Measurements from ENCODE around the gene EIF6. TPM values are rescaled to one million over a fixed set of nuclear protein-coding genes. Genes with fewer than 3 reads are reported as not detected.

Gene EIF6
- total RNA-seq, 5 donors from 2014 or later (not counting 1 experiment from before 2014, with no cell fraction given): 43.8 to 70.7 (median 69.6) TPM

- H3K4me3 Mint-ChIP-seq: no peak overlapping the region
- DNase-seq: no peak
- H3K9me3 Mint-ChIP-seq: no peaks in the 10 kb centered on the region
These were observed 21.3 kb upstream of the EIF6 start for GRCh38 chr20:35305682-35306556.

GRCh38 chr20:35304956-35305355 lies 20.4 kb upstream of the EIF6 start:
- Mint-ChIP-seq H3K36me3 (peaks cover 6% of the 10 kb centered on the region), H3K4me1 (peaks cover 5 to 12% (median 12%) of the 10 kb centered on the region in 3 donors), H3K27me3 (no peaks in the 10 kb centered on the region), H3K4me3 (no peak overlapping the region), H3K9me3 (no peaks in the 10 kb centered on the region), H3K27ac (peak overlapping the region in 1 of 2 donors; percentile 27)
- ATAC-seq (replicated peaks in 1 of 4) (no peak), DNase-seq (no peak)
- ChIA-PET CTCF (no interaction called here), POLR2A (no interaction called here)
- WGBS (ENCODE audit: insufficient coverage): 92% methylated on average over 6 of the region's 6 CpGs
- peaks cover 0 to 12% of the 10 kb centered on the region in 2 experiments for H3K4me1 ChIP-seq (ENCODE audit: control insufficient read depth in 1 of 2, extremely low read depth in 1 of 2, insufficient read depth in 2 of 2, low read length in 2 of 2)
- no peak overlapping the region for H3K27ac ChIP-seq (ENCODE audit: low read length)
- no peak overlapping the region for H3K4me3 ChIP-seq (ENCODE audit: control insufficient read depth in 1 of 2, extremely low read depth in 1 of 2, low read length in 1 of 2)
- no peaks in the 10 kb centered on the region for H3K27me3 ChIP-seq (replicated peaks in 1 of 2; ENCODE audit: control insufficient read depth in 2 of 2, extremely low read depth in 1 of 2, insufficient read depth in 2 of 2, low read length in 1 of 2)
- H3K36me3 ChIP-seq (ENCODE audit: control insufficient read depth in 2 of 2, extremely low read depth in 1 of 2, insufficient read depth in 1 of 2, low read length in 1 of 2): peaks cover 9 to 15% of the 10 kb centered on the region in 2 donors
- H3K9me3 ChIP-seq: no peaks in the 10 kb centered on the region

More at GRCh38 chr20:35305682-35306556, 21.3 kb upstream of the EIF6 start:
- ChIA-PET CTCF (interaction anchor here (0.6 kb wide), 2 partner anchors 25 to 967 kb away, joined by 3 to 4 read pairs; no protein-coding TSS in a partner anchor), POLR2A (no interaction called here)
- Histone ChIP-seq H3K27me3 (replicated peaks in 1 of 2; ENCODE audit: control insufficient read depth in 2 of 2, extremely low read depth in 1 of 2, insufficient read depth in 2 of 2, low read length in 1 of 2) (no peaks in the 10 kb centered on the region), H3K9me3 (no peaks in the 10 kb centered on the region), H3K27ac (ENCODE audit: low read length) (no peak overlapping the region), H3K4me3 (ENCODE audit: control insufficient read depth in 1 of 2, extremely low read depth in 1 of 2, low read length in 1 of 2) (no peak overlapping the region), H3K4me1 (ENCODE audit: control insufficient read depth in 1 of 2, extremely low read depth in 1 of 2, insufficient read depth in 2 of 2, low read length in 2 of 2) (peaks cover 0 to 12% of the 10 kb centered on the region in 2 experiments), H3K36me3 (ENCODE audit: control insufficient read depth in 2 of 2, extremely low read depth in 1 of 2, insufficient read depth in 1 of 2, low read length in 1 of 2) (peaks cover 9 to 15% of the 10 kb centered on the region in 2 donors)
- 67% methylated on average over 7 of the region's 12 CpGs for WGBS (ENCODE audit: insufficient coverage)
- Mint-ChIP-seq H3K27ac (peak overlapping the region; percentile 16 to 76), H3K4me1 (peaks cover 5 to 12% (median 12%) of the 10 kb centered on the region in 3 donors), H3K27me3 (no peaks in the 10 kb centered on the region), H3K36me3 (peaks cover 8% of the 10 kb centered on the region)
- ATAC-seq (replicated peaks in 1 of 4): peak in 3 of 4 experiments; percentile 43 to 76 (median 43)

- Histone ChIP-seq H3K36me3 (ENCODE audit: control insufficient read depth in 2 of 2, extremely low read depth in 1 of 2, insufficient read depth in 1 of 2, low read length in 1 of 2) (peaks cover 9 to 15% of the 10 kb centered on the region in 2 donors), H3K27ac (ENCODE audit: low read length) (no peak overlapping the region), H3K4me3 (ENCODE audit: control insufficient read depth in 1 of 2, extremely low read depth in 1 of 2, low read length in 1 of 2) (no peak overlapping the region), H3K27me3 (replicated peaks in 1 of 2; ENCODE audit: control insufficient read depth in 2 of 2, extremely low read depth in 1 of 2, insufficient read depth in 2 of 2, low read length in 1 of 2) (no peaks in the 10 kb centered on the region), H3K4me1 (ENCODE audit: control insufficient read depth in 1 of 2, extremely low read depth in 1 of 2, insufficient read depth in 2 of 2, low read length in 2 of 2) (peaks cover 0 to 12% of the 10 kb centered on the region in 2 experiments), H3K9me3 (no peaks in the 10 kb centered on the region)
- H3K9me3 Mint-ChIP-seq: no peaks in the 10 kb centered on the region
- no peak overlapping the region for H3K27ac Mint-ChIP-seq
- H3K36me3 Mint-ChIP-seq: no peaks in the 10 kb centered on the region
- ATAC-seq (replicated peaks in 1 of 4) (peak; percentile 86 to 97 (median 89)), DNase-seq (peak; percentile 63 to 93 (median 78))
- peaks cover 5 to 12% (median 12%) of the 10 kb centered on the region in 3 donors for H3K4me1 Mint-ChIP-seq
- POLR2A ChIA-PET: no interaction called here
- 0% methylated on average over 1 of the region's 18 CpGs for WGBS (ENCODE audit: insufficient coverage)
- no peaks in the 10 kb centered on the region for H3K27me3 Mint-ChIP-seq
- H3K4me3 Mint-ChIP-seq: no peak overlapping the region
- CTCF ChIA-PET: interaction anchor here (0.6 to 1.6 kb wide), 8 partner anchors 20 to 627 kb away, joined by 3 to 10 read pairs (median 4); partner anchors contain the start of genes EIF6 (in 1 of the 2) and UQCC1 (in 1 of the 2)
These were observed 19.3 kb upstream of the EIF6 start for GRCh38 chr20:35303735-35304491.

GRCh38 chr20:35303382-35303734 lies 18.8 kb upstream of the EIF6 start:
- ChIA-PET POLR2A (interaction anchor here in 1 of 2 donors (0.6 kb wide), 1 partner anchor 156 kb away, joined by 3 read pairs; the partner anchor contains the start of gene EDEM2), CTCF (interaction anchor here (0.6 to 1.6 kb wide), 6 partner anchors 19 to 158 kb away, joined by 3 to 10 read pairs (median 4); partner anchors contain the start of genes EIF6 (in 1 of the 2) and UQCC1 (in 1 of the 2))
- no peak overlapping the region for H3K4me3 ChIP-seq (ENCODE audit: control insufficient read depth in 1 of 2, extremely low read depth in 1 of 2, low read length in 1 of 2)
- no peaks in the 10 kb centered on the region for H3K27me3 ChIP-seq (replicated peaks in 1 of 2; ENCODE audit: control insufficient read depth in 2 of 2, extremely low read depth in 1 of 2, insufficient read depth in 2 of 2, low read length in 1 of 2)
- no peak for ATAC-seq (replicated peaks in 1 of 4)
- Mint-ChIP-seq H3K27ac (no peak overlapping the region), H3K27me3 (no peaks in the 10 kb centered on the region), H3K4me1 (peaks cover 5 to 12% (median 12%) of the 10 kb centered on the region in 3 donors), H3K9me3 (no peaks in the 10 kb centered on the region), H3K36me3 (no peaks in the 10 kb centered on the region), H3K4me3 (no peak overlapping the region)
- H3K36me3 ChIP-seq (ENCODE audit: control insufficient read depth in 2 of 2, extremely low read depth in 1 of 2, insufficient read depth in 1 of 2, low read length in 1 of 2): peaks cover 9 to 15% of the 10 kb centered on the region in 2 donors
- 83% methylated on average over 5 of the region's 11 CpGs for WGBS (ENCODE audit: insufficient coverage)
- no peak for DNase-seq
- peaks cover 0 to 12% of the 10 kb centered on the region in 2 experiments for H3K4me1 ChIP-seq (ENCODE audit: control insufficient read depth in 1 of 2, extremely low read depth in 1 of 2, insufficient read depth in 2 of 2, low read length in 2 of 2)
- no peak overlapping the region for H3K27ac ChIP-seq (ENCODE audit: low read length)
- no peaks in the 10 kb centered on the region for H3K9me3 ChIP-seq

GRCh38 chr20:35302421-35303335 lies 18.1 kb upstream of the EIF6 start:
- Mint-ChIP-seq H3K4me3 (no peak overlapping the region), H3K36me3 (no peaks in the 10 kb centered on the region), H3K9me3 (no peaks in the 10 kb centered on the region), H3K4me1 (peaks cover 5 to 12% (median 12%) of the 10 kb centered on the region in 3 donors), H3K27me3 (no peaks in the 10 kb centered on the region), H3K27ac (no peak overlapping the region)
- H3K36me3 ChIP-seq (ENCODE audit: control insufficient read depth in 2 of 2, extremely low read depth in 1 of 2, insufficient read depth in 1 of 2, low read length in 1 of 2): peaks cover 7 to 14% of the 10 kb centered on the region in 2 donors
- H3K27me3 ChIP-seq (replicated peaks in 1 of 2; ENCODE audit: control insufficient read depth in 2 of 2, extremely low read depth in 1 of 2, insufficient read depth in 2 of 2, low read length in 1 of 2): no peaks in the 10 kb centered on the region
- no peak for DNase-seq
- no peak overlapping the region for H3K4me3 ChIP-seq (ENCODE audit: control insufficient read depth in 1 of 2, extremely low read depth in 1 of 2, low read length in 1 of 2)
- no peak overlapping the region for H3K27ac ChIP-seq (ENCODE audit: low read length)
- WGBS (ENCODE audit: insufficient coverage): 100% methylated on average over 1 of the region's 6 CpGs
- ATAC-seq (replicated peaks in 1 of 4): no peak
- H3K9me3 ChIP-seq: no peaks in the 10 kb centered on the region
- CTCF ChIA-PET: interaction anchor here in 1 of 2 donors (0.6 to 1.6 kb wide), 5 partner anchors 19 to 158 kb away, joined by 3 to 10 read pairs (median 5); partner anchors contain the start of genes EIF6 and UQCC1
- POLR2A ChIA-PET: interaction anchor here in 1 of 2 donors (0.5 to 0.6 kb wide), 2 partner anchors 17 to 155 kb away, joined by 3 read pairs; partner anchors contain the start of gene EDEM2
- H3K4me1 ChIP-seq (ENCODE audit: control insufficient read depth in 1 of 2, extremely low read depth in 1 of 2, insufficient read depth in 2 of 2, low read length in 2 of 2): peaks cover 0 to 12% of the 10 kb centered on the region in 2 experiments
